HCT116 (cell line): ENCODE measurements around the gene ADNP. TPM values are rescaled to one million over a fixed set of nuclear protein-coding genes. Genes with fewer than 3 reads are reported as not detected.

Experiments used
- ATAC-seq: fragments of 200-7000 bp; cut with Tn5 transposase; 2 replicates; pipeline ENCODE4 v1.9.1; 2020; ENCODE audit warnings: mild to moderate bottlenecking, moderate library complexity
- BruUV-seq: library from RNA; stranded (reverse); fragments of 400-500 nt; replicated peaks from 2 replicates; lab custom pipeline; 2021; lab: Mats Ljungman, UMichigan
- CTCF ChIA-PET: fragments of 300-600 bp; sonication (Branson Sonifier 250); formaldehyde crosslinking; loops from one replicate; lab custom pipeline; 2021; ENCODE audit warnings: antibody characterized with exemption; lab: Charles Lee
- POLR2A ChIA-PET: fragments of 300-600, 350-600 bp; sonication (Branson Sonifier 250); formaldehyde crosslinking; loops from one replicate; lab custom pipeline; 2021; ENCODE audit warnings: antibody characterized with exemption; lab: Charles Lee
- RAD21 ChIA-PET, 2 experiments: fragments of 300-600 bp; sonication (Branson Sonifier 250); formaldehyde crosslinking; loops; one replicate each; lab custom pipeline; 2023; ENCODE audit warnings: low total read pairs in 2 of 2; ENCODE audit not compliant: uncharacterized antibody in 2 of 2, unreplicated experiment in 2 of 2, low non-redundant PET in 1 of 2; lab: Charles Lee
- DNase-seq: peaks from one replicate; pipeline ENCODE4 v3.0.0-alpha.2; 2010; ENCODE audit warnings: low read depth, low spot score
- H2AFZ ChIP-seq: fragments of 200-600 bp; shearing (Covaris generic), sonication (generic); 2 replicates; pipeline ENCODE4 v1.6.1; 2017; ENCODE audit warnings: low read depth, mixed run types, mixed read lengths, antibody characterized with exemption, low read length; ENCODE audit not compliant: poor library complexity, severe bottlenecking
- H3K27ac ChIP-seq: 2 replicates; pipeline ENCODE4 v1.5.1; 2012; ENCODE audit warnings: low read depth, low read length
- H3K27me3 ChIP-seq: fragments of 200-600 bp; sonication (generic); 2 replicates; pipeline ENCODE4 v1.6.1; 2016; ENCODE audit warnings: mixed run types, low read length, mixed read lengths; ENCODE audit not compliant: insufficient read depth
- H3K36me3 ChIP-seq, 2 experiments: fragments of 200-500 bp in 1 of 2; fragments of 200-600 bp in 1 of 2; sonication (Bioruptor generic) in 1 of 2; sonication (generic) in 1 of 2; 2 replicates each; pipeline versions ENCODE4 v1.5.1 to v1.6.1; 2014 to 2016; ENCODE audit warnings: low read length in 2 of 2, inconsistent platforms in 1 of 2, mixed read lengths in 1 of 2, mixed run types in 1 of 2; ENCODE audit not compliant: insufficient read depth in 2 of 2, control insufficient read depth in 1 of 2
- H3K4me1 ChIP-seq, 2 experiments: fragments of 200-600 bp in 1 of 2; sonication (generic) in 1 of 2; 2 replicates each; pipeline versions ENCODE4 v1.5.1 to v1.6.1; 2012 to 2017; ENCODE audit warnings: low read length in 2 of 2, inconsistent platforms in 1 of 2, mild to moderate bottlenecking in 1 of 2, mixed read lengths in 1 of 2, mixed run types in 1 of 2, moderate library complexity in 1 of 2; ENCODE audit not compliant: insufficient read depth in 2 of 2, control insufficient read depth in 1 of 2
- H3K4me2 ChIP-seq: fragments of 200-600 bp; sonication (generic); 2 replicates; pipeline ENCODE4 v1.6.1; 2017; ENCODE audit warnings: mixed run types, low read length, mixed read lengths
- H3K4me3 ChIP-seq, 2 experiments: fragments of 200-600 bp in 1 of 2; sonication (generic) in 1 of 2; replicated peaks in 1 of 2; 2 replicates each; pipeline ENCODE4 v1.5.1; 2011 to 2016; ENCODE audit warnings: low read length in 2 of 2, control low read depth in 1 of 2, low read depth in 1 of 2, mild to moderate bottlenecking in 1 of 2, mixed read lengths in 1 of 2, mixed run types in 1 of 2
- H3K79me2 ChIP-seq: fragments of 200-600 bp; sonication (generic); 2 replicates; pipeline ENCODE4 v1.6.1; 2017; ENCODE audit warnings: mild to moderate bottlenecking, mixed run types, low read length, moderate library complexity, mixed read lengths; ENCODE audit not compliant: insufficient read depth
- H3K9ac ChIP-seq: fragments of 200-600 bp; sonication (generic); 2 replicates; pipeline ENCODE4 v1.6.1; 2016; ENCODE audit warnings: low read length, mixed read lengths
- H3K9me2 ChIP-seq: fragments of 200-600 bp; sonication (generic), shearing (Covaris generic); 2 replicates; pipeline ENCODE4 v1.6.1; 2017; ENCODE audit warnings: mixed run types, mild to moderate bottlenecking, moderate library complexity; ENCODE audit not compliant: insufficient read depth
- H3K9me3 ChIP-seq, 2 experiments: fragments of 200-500 bp in 1 of 2; fragments of 200-600 bp in 1 of 2; sonication (Bioruptor generic) in 1 of 2; sonication (generic) in 1 of 2; 2 replicates each; pipeline ENCODE4 v1.6.1; 2014 to 2017; ENCODE audit warnings: low read length in 2 of 2, mixed read lengths in 2 of 2, inconsistent platforms in 1 of 2, low read depth in 1 of 2, mild to moderate bottlenecking in 1 of 2, mixed run types in 1 of 2, moderate library complexity in 1 of 2; ENCODE audit not compliant: control insufficient read depth in 1 of 2, insufficient read depth in 1 of 2
- H4K20me1 ChIP-seq: fragments of 200-600 bp; sonication (generic), shearing (Covaris generic); 2 replicates; pipeline ENCODE4 v1.6.1; 2017; ENCODE audit warnings: mixed run types, mild to moderate bottlenecking, moderate library complexity; ENCODE audit not compliant: insufficient read depth
- CEBPB ChIP-seq: IDR thresholded peaks from 2 replicates; pipeline ENCODE4 v1.6.1; 2012; ENCODE audit warnings: low read depth
- EGR1 ChIP-seq: IDR thresholded peaks from 2 replicates; pipeline ENCODE4 v1.6.1; 2012; ENCODE audit warnings: low read depth
- EZH2 ChIP-seq: fragments of 200-600 bp; sonication (generic); IDR thresholded peaks from 2 replicates; pipeline ENCODE4 v1.6.1; 2017; ENCODE audit warnings: antibody characterized with exemption, mixed run types
- EZH2phosphoT487 ChIP-seq: fragments of 200-600 bp; IDR thresholded peaks from 2 replicates; pipeline ENCODE4 v1.6.1; 2018; ENCODE audit warnings: antibody characterized with exemption, borderline replicate concordance
- JUND ChIP-seq: IDR thresholded peaks from 2 replicates; pipeline ENCODE4 v1.6.1; 2012
- POLR2AphosphoS5 ChIP-seq: IDR thresholded peaks from 2 replicates; pipeline ENCODE4 v1.6.1; 2011; ENCODE audit warnings: mild to moderate bottlenecking, low read depth, low read length, moderate library complexity
- SIN3A ChIP-seq: IDR thresholded peaks from 2 replicates; pipeline ENCODE4 v1.6.1; 2012; ENCODE audit warnings: low read depth
- SP1 ChIP-seq: IDR thresholded peaks from 2 replicates; pipeline ENCODE4 v1.6.1; 2012; ENCODE audit warnings: low read depth
- YY1 ChIP-seq: IDR thresholded peaks from 2 replicates; pipeline ENCODE4 v1.6.1; 2011; ENCODE audit warnings: low read length, low read depth, moderate library complexity, mild to moderate bottlenecking; ENCODE audit not compliant: insufficient replicate concordance; ENCODE audit errors: extremely low read depth
- ZNF274 ChIP-seq: fragments of 200-500 bp; sonication (Bioruptor generic); IDR thresholded peaks from 2 replicates; pipeline ENCODE4 v1.6.1; 2014; ENCODE audit warnings: mild to moderate bottlenecking, low read depth, low read length, inconsistent platforms
- intact Hi-C: fragments of 100-400 bp; cut with micrococcal nuclease; formaldehyde crosslinking; loops from 2 replicates; pipeline ENCODE4 v1.10.0; 2022
- total RNA-seq: library from RNA; stranded (reverse); gene quantifications from one replicate; pipeline ENCODE4 v1.2.1, GENCODE V29; 2021; ENCODE audit not compliant: unreplicated experiment
- TF ChIP-seq, protein P1 (sequence below), 3 experiments: fragments of 200-600 bp in 1 of 3; sonication (generic) in 1 of 3; IDR thresholded peaks in 2 of 3; conservative IDR thresholded peaks in 1 of 3; 2 replicates each; pipeline ENCODE4 v1.5.1; 2012 to 2017; ENCODE audit warnings: low read depth in 2 of 3, low read length in 2 of 3, antibody characterized with exemption in 1 of 3, borderline replicate concordance in 1 of 3, control low read depth in 1 of 3, mild to moderate bottlenecking in 1 of 3, mixed read lengths in 1 of 3, mixed run types in 1 of 3, moderate library complexity in 1 of 3; ENCODE audit not compliant: insufficient read depth in 1 of 3
- TF ChIP-seq, protein P2 (sequence below): IDR thresholded peaks from 2 replicates; pipeline ENCODE4 v1.6.1; 2012; ENCODE audit warnings: low read depth

Gene ADNP
- total RNA-seq, 1 experiment from 2014 or later, result 85.9 TPM

GRCh38 chr20:50959543-50960126 lies 28.4 kb upstream of the ADNP start:
- ATAC-seq (no peak), DNase-seq (no peak)
- no peaks in the 10 kb centered on the region for H3K9me2 ChIP-seq
- H3K9me3 ChIP-seq, result no peaks in the 10 kb centered on the region
- H3K9ac ChIP-seq, result peak overlapping the region; percentile 96
- peaks cover 0 to 7% of the 10 kb centered on the region in 2 experiments; a peak in 2 of 4 replicates for H3K36me3 ChIP-seq
- peak overlapping the region; percentile 82 for H3K4me2 ChIP-seq
- TF ChIP-seq, protein P1, sequence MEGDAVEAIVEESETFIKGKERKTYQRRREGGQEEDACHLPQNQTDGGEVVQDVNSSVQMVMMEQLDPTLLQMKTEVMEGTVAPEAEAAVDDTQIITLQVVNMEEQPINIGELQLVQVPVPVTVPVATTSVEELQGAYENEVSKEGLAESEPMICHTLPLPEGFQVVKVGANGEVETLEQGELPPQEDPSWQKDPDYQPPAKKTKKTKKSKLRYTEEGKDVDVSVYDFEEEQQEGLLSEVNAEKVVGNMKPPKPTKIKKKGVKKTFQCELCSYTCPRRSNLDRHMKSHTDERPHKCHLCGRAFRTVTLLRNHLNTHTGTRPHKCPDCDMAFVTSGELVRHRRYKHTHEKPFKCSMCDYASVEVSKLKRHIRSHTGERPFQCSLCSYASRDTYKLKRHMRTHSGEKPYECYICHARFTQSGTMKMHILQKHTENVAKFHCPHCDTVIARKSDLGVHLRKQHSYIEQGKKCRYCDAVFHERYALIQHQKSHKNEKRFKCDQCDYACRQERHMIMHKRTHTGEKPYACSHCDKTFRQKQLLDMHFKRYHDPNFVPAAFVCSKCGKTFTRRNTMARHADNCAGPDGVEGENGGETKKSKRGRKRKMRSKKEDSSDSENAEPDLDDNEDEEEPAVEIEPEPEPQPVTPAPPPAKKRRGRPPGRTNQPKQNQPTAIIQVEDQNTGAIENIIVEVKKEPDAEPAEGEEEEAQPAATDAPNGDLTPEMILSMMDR (IDR thresholded peaks at IDR 0.05 in 2 of 3, conservative IDR thresholded peaks at IDR 0.05 in 1 of 3; ENCODE audit: borderline replicate concordance in 1 of 3, insufficient read depth in 1 of 3, low read depth in 2 of 3, low read length in 2 of 3), result no peak
- TF ChIP-seq, protein P2, sequence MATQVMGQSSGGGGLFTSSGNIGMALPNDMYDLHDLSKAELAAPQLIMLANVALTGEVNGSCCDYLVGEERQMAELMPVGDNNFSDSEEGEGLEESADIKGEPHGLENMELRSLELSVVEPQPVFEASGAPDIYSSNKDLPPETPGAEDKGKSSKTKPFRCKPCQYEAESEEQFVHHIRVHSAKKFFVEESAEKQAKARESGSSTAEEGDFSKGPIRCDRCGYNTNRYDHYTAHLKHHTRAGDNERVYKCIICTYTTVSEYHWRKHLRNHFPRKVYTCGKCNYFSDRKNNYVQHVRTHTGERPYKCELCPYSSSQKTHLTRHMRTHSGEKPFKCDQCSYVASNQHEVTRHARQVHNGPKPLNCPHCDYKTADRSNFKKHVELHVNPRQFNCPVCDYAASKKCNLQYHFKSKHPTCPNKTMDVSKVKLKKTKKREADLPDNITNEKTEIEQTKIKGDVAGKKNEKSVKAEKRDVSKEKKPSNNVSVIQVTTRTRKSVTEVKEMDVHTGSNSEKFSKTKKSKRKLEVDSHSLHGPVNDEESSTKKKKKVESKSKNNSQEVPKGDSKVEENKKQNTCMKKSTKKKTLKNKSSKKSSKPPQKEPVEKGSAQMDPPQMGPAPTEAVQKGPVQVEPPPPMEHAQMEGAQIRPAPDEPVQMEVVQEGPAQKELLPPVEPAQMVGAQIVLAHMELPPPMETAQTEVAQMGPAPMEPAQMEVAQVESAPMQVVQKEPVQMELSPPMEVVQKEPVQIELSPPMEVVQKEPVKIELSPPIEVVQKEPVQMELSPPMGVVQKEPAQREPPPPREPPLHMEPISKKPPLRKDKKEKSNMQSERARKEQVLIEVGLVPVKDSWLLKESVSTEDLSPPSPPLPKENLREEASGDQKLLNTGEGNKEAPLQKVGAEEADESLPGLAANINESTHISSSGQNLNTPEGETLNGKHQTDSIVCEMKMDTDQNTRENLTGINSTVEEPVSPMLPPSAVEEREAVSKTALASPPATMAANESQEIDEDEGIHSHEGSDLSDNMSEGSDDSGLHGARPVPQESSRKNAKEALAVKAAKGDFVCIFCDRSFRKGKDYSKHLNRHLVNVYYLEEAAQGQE, result no peak
- no peak for TF ChIP-seq ZNF274
- no peak for TF ChIP-seq JUND
- no peak for TF ChIP-seq EZH2phosphoT487
- no peak for TF ChIP-seq EZH2
- no peak for TF ChIP-seq EGR1
- no peak for TF ChIP-seq SP1
- no peak for TF ChIP-seq SIN3A
- TF ChIP-seq CEBPB, result no peak
- no peak for TF ChIP-seq YY1
- TF ChIP-seq POLR2AphosphoS5, result no peak
- CTCF ChIA-PET, result no interaction called here
- peak overlapping the region; percentile 66 for H3K27ac ChIP-seq
- H3K4me1 ChIP-seq, result peaks cover 14 to 19% of the 10 kb centered on the region in 2 experiments
- peak overlapping the region; percentile 60 to 77 for H3K4me3 ChIP-seq
- no peaks in the 10 kb centered on the region for H3K27me3 ChIP-seq
- no TSS peak for BruUV-seq
- RAD21 ChIA-PET, result no interaction called here
- H2AFZ ChIP-seq, result no peak overlapping the region
- H3K79me2 ChIP-seq, result peaks cover 69% of the 10 kb centered on the region
- intact Hi-C loops, result no loop called here
- POLR2A ChIA-PET, result no interaction called here
- peaks cover 12% of the 10 kb centered on the region; the same call in 1 of the 2 replicates for H4K20me1 ChIP-seq
